Measurements from ENCODE around the gene ZNF487.

DNA sequence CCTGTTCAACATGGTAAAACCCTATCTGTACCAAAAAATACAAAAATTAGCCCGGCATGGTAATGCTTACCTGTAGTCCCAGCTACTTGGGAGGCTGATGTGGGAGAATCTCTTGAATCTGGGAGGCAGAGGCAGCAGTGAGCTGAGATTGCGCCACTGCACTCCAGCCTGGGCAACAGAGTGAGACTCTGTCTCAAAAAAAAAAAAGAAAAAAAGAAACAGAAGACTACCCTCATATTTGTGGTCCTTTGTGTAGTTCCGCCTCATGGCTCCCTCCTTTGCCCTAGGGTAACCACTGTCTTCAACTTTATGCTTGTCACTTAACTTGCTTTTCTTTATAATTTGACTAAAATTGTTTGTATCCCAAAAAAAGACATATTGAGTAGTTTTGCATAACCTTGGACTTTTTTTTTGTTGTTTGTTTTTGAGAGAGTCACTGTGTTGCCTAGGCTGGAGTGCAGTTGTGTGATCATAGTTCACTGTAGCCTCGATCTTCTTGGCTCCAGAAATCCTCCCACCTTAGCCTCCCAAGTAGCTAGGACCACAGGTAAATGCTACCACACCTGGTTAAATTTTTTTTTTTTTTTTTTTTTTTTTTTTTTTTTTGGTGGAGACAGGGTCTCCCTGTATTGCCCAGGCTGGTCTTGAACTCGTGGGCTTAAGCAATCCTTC is 3.7 kb downstream of the ZNF487 start:
- TF ChIP-seq, protein P1, sequence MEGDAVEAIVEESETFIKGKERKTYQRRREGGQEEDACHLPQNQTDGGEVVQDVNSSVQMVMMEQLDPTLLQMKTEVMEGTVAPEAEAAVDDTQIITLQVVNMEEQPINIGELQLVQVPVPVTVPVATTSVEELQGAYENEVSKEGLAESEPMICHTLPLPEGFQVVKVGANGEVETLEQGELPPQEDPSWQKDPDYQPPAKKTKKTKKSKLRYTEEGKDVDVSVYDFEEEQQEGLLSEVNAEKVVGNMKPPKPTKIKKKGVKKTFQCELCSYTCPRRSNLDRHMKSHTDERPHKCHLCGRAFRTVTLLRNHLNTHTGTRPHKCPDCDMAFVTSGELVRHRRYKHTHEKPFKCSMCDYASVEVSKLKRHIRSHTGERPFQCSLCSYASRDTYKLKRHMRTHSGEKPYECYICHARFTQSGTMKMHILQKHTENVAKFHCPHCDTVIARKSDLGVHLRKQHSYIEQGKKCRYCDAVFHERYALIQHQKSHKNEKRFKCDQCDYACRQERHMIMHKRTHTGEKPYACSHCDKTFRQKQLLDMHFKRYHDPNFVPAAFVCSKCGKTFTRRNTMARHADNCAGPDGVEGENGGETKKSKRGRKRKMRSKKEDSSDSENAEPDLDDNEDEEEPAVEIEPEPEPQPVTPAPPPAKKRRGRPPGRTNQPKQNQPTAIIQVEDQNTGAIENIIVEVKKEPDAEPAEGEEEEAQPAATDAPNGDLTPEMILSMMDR (IDR thresholded peaks at IDR 0.05; ENCODE audit: insufficient read depth, low read length) = no peak
- TF ChIP-seq, protein P2, sequence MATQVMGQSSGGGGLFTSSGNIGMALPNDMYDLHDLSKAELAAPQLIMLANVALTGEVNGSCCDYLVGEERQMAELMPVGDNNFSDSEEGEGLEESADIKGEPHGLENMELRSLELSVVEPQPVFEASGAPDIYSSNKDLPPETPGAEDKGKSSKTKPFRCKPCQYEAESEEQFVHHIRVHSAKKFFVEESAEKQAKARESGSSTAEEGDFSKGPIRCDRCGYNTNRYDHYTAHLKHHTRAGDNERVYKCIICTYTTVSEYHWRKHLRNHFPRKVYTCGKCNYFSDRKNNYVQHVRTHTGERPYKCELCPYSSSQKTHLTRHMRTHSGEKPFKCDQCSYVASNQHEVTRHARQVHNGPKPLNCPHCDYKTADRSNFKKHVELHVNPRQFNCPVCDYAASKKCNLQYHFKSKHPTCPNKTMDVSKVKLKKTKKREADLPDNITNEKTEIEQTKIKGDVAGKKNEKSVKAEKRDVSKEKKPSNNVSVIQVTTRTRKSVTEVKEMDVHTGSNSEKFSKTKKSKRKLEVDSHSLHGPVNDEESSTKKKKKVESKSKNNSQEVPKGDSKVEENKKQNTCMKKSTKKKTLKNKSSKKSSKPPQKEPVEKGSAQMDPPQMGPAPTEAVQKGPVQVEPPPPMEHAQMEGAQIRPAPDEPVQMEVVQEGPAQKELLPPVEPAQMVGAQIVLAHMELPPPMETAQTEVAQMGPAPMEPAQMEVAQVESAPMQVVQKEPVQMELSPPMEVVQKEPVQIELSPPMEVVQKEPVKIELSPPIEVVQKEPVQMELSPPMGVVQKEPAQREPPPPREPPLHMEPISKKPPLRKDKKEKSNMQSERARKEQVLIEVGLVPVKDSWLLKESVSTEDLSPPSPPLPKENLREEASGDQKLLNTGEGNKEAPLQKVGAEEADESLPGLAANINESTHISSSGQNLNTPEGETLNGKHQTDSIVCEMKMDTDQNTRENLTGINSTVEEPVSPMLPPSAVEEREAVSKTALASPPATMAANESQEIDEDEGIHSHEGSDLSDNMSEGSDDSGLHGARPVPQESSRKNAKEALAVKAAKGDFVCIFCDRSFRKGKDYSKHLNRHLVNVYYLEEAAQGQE (IDR thresholded peaks at IDR 0.05; ENCODE audit: insufficient replicate concordance, low read depth) = no peak
